Epidermal melanocyte (primary cell): ENCODE measurements around the gene UBTD2.
"Not testable (repeated sequence)": the region's sequence is repeated elsewhere in the genome, so short reads cannot be mapped to it uniquely, and the experiment has no call there.

Source experiments
- DNase-seq: peaks from one replicate; pipeline ENCODE4 v3.0.0; 2011; ENCODE audit warnings: low spot score; ENCODE audit not compliant: insufficient read length

Gene UBTD2

GRCh38 chr5:172251419-172251818, 32.1 kb downstream of the UBTD2 start:
- DNase-seq, result no peak

GRCh38 chr5:172248637-172249036, 34.9 kb downstream of the UBTD2 start:
- no peak for DNase-seq

GRCh38 chr5:172245703-172246125, 37.9 kb downstream of the UBTD2 start:
- DNase-seq, result no peak

- no peak for DNase-seq
Observed at GRCh38 chr5:172245046-172245445, 38.5 kb downstream of the UBTD2 start.

GRCh38 chr5:172243302-172243701, 40.3 kb downstream of the UBTD2 start:
- DNase-seq, result no peak

GRCh38 chr5:172238334-172238733, 45.2 kb downstream of the UBTD2 start:
- DNase-seq, result no peak

GRCh38 chr5:172235827-172236736, 47.5 kb downstream of the UBTD2 start:
- no peak for DNase-seq

- DNase-seq, result no peak
Observed at GRCh38 chr5:172235132-172235780, 48.3 kb downstream of the UBTD2 start.

GRCh38 chr5:172234031-172234430, 49.5 kb downstream of the UBTD2 start:
- DNase-seq, result no peak

GRCh38 chr5:172229904-172230303, 53.7 kb downstream of the UBTD2 start:
- no peak for DNase-seq

GRCh38 chr5:172224996-172225395, 58.6 kb downstream of the UBTD2 start:
- DNase-seq, result no peak

GRCh38 chr5:172223901-172224873, 59.4 kb downstream of the UBTD2 start:
- no peak for DNase-seq

- DNase-seq, result no peak
Observed at GRCh38 chr5:172219296-172219695, 64.3 kb downstream of the UBTD2 start.

- no peak for DNase-seq
Observed at GRCh38 chr5:172216345-172216744, 67.2 kb downstream of the UBTD2 start.

GRCh38 chr5:172213126-172213525, 70.4 kb downstream of the UBTD2 start:
- DNase-seq, result no peak

GRCh38 chr5:172211676-172212075, 71.9 kb downstream of the UBTD2 start:
- DNase-seq, result no peak

- no peak for DNase-seq
Observed at GRCh38 chr5:172209714-172210113, 73.8 kb downstream of the UBTD2 start.

- no peak for DNase-seq
Observed at GRCh38 chr5:172207511-172207910, 76.1 kb downstream of the UBTD2 start.

GRCh38 chr5:172205984-172206383, 77.6 kb downstream of the UBTD2 start:
- not testable (repeated sequence) for DNase-seq

- no peak for DNase-seq
Observed at GRCh38 chr5:172200476-172200875, 83.1 kb downstream of the UBTD2 start.

- DNase-seq, result no peak
Observed at GRCh38 chr5:172199446-172199845, 84.1 kb downstream of the UBTD2 start.
